ENCODE measurements around the gene MORF4L2. TPM values are rescaled to one million over a fixed set of nuclear protein-coding genes. Genes with fewer than 3 reads are reported as not detected.

The MORF4L2 gene
- total and polyA plus RNA-seq, 2 experiments from 2014 or later, result 311 to 315 TPM

GRCh38 chrX:103730796-103731493, 44.4 kb upstream of the MORF4L2 start:
- Histone ChIP-seq H4K20me1 (replicated peaks; ENCODE audit: insufficient read depth) (no peaks in the 10 kb centered on the region), H3K4me2 (peak overlapping the region; percentile 57; the same call in 1 of the 2 replicates), H2AFZ (no peak overlapping the region), H3K27ac (ENCODE audit: low read depth) (no peak overlapping the region), H3K36me3 (ENCODE audit: insufficient read depth) (no peaks in the 10 kb centered on the region), H3K4me3 (no peak overlapping the region), H3K79me2 (replicated peaks; ENCODE audit: insufficient read depth) (no peaks in the 10 kb centered on the region), H3K9me2 (ENCODE audit: insufficient read depth) (no peaks in the 10 kb centered on the region), H3K27me3 (ENCODE audit: insufficient read depth) (no peaks in the 10 kb centered on the region), H3F3A (replicated peaks; ENCODE audit: low read depth) (no peaks in the 10 kb centered on the region), H3K4me1 (ENCODE audit: insufficient read depth) (peaks cover 31% of the 10 kb centered on the region)
- no peak for DNase-seq (ENCODE audit: low spot score)
- ATAC-seq, result peak; percentile 23
- TF ChIP-seq NANOG (IDR thresholded peaks at IDR 0.05; ENCODE audit: borderline replicate concordance) (no peak), CREB1 (CRISPR knock-in tag; IDR thresholded peaks at IDR 0.05; ENCODE audit: low read depth) (no peak), STAT1 (IDR thresholded peaks at IDR 0.05; ENCODE audit: unreplicated experiment) (no peak), ETS1 (IDR thresholded peaks at IDR 0.05) (no peak), POLR2AphosphoS5 (IDR thresholded peaks at IDR 0.05; ENCODE audit: low read depth) (no peak), EZH2phosphoT487 (IDR thresholded peaks at IDR 0.05; ENCODE audit: unreplicated experiment) (no peak), JUNB (IDR thresholded peaks at IDR 0.05; ENCODE audit: unreplicated experiment) (no peak)
- Mint-ChIP-seq H3K27me3 (ENCODE audit: insufficient read depth, low read depth, poor library complexity) (no peaks in the 10 kb centered on the region), H3K4me1 (peaks cover 56% of the 10 kb centered on the region), H3K9me3 (no peaks in the 10 kb centered on the region; the same call in 2 of the 3 replicates), H3K4me3 (no peak overlapping the region), H3K36me3 (ENCODE audit: low read depth) (no peaks in the 10 kb centered on the region), H3K27ac (no peak overlapping the region; the same call in 1 of the 2 replicates)

DNA sequence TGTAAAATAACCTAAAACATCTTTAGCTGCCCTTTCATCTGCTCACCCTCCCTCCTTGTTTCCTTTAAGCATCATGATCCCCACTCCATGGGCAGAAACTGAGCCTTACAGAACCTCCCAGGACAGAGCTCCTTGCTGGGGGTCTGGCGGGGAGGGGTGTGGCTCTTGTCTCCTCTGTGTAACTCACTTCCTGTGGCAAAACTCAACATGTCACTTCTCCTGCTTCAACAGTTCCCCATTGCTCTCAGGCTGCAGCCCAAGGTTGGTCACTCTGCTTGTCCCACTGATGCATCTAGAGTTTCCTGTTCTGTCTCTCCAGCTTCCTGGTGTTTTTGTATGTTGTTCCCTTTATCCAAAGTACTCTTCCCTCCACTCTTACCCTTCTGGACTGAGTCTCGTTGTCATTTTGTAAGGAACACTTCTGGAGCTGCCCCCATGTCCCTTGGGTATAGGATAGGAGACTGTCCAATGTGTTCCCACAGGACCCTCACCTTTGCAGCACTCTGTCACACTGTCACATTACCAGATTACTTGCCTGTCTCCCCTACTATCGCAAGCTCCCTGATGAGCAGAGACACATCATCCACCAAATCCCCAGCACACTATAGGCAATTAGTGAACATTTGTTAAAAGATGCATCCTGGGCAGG, 43.8 kb upstream of the MORF4L2 start:
- Histone ChIP-seq H3K79me2 (replicated peaks; ENCODE audit: insufficient read depth) (no peaks in the 10 kb centered on the region), H3K4me3 (no peak overlapping the region), H3K36me3 (ENCODE audit: insufficient read depth) (no peaks in the 10 kb centered on the region), H3K27ac (ENCODE audit: low read depth) (no peak overlapping the region), H2AFZ (no peak overlapping the region), H4K20me1 (replicated peaks; ENCODE audit: insufficient read depth) (no peaks in the 10 kb centered on the region), H3K9me2 (ENCODE audit: insufficient read depth) (no peaks in the 10 kb centered on the region), H3K27me3 (ENCODE audit: insufficient read depth) (no peaks in the 10 kb centered on the region), H3F3A (replicated peaks; ENCODE audit: low read depth) (no peaks in the 10 kb centered on the region), H3K4me1 (ENCODE audit: insufficient read depth) (peaks cover 31% of the 10 kb centered on the region), H3K4me2 (peak overlapping the region; percentile 57; the same call in 1 of the 2 replicates)
- DNase-seq (ENCODE audit: low spot score), result no peak
- no peak overlapping the region; the same call in 1 of the 2 replicates for H3K27ac Mint-ChIP-seq
- peaks cover 2% of the 10 kb centered on the region for H3K27me3 Mint-ChIP-seq (ENCODE audit: insufficient read depth, low read depth, poor library complexity)
- peaks cover 56% of the 10 kb centered on the region for H3K4me1 Mint-ChIP-seq
- ATAC-seq, result no peak
- no peak overlapping the region; the same call in 2 of the 3 replicates for H3K4me3 Mint-ChIP-seq
- no peaks in the 10 kb centered on the region; the same call in 2 of the 3 replicates for H3K9me3 Mint-ChIP-seq
- no peaks in the 10 kb centered on the region for H3K36me3 Mint-ChIP-seq (ENCODE audit: low read depth)
- TF ChIP-seq ZNF462 (CRISPR knock-in tag; IDR thresholded peaks at IDR 0.05) (no peak), ZNF114 (CRISPR knock-in tag; IDR thresholded peaks at IDR 0.05) (no peak), ZNF331 (CRISPR knock-in tag; IDR thresholded peaks at IDR 0.05; ENCODE audit: low read depth) (no peak), EZH2phosphoT487 (IDR thresholded peaks at IDR 0.05; ENCODE audit: unreplicated experiment) (no peak), NANOG (IDR thresholded peaks at IDR 0.05; ENCODE audit: borderline replicate concordance) (no peak), CTCF (conservative IDR thresholded peaks at IDR 0.05; ENCODE audit: low read depth in 2 of 2) (no peak)

Data from GM23338 (cell line).